CD4-positive, alpha-beta T cell treated with Interleukin-17A for 1 hour (primary cell): ENCODE data around the gene STK38.

ENCODE experiments used
- DNase-seq: peaks from one replicate; pipeline ENCODE4 v3.0.0-alpha.2; 2020

STK38 gene

GRCh38 chr6:36563237-36563927, 16.1 kb upstream of the STK38 start:
- DNase-seq, result no peak

- DNase-seq, result no peak
Observed at GRCh38 chr6:36560822-36561221, 13.5 kb upstream of the STK38 start.

- no peak for DNase-seq
Observed at GRCh38 chr6:36559011-36559793, 11.9 kb upstream of the STK38 start.

- no peak for DNase-seq
Observed at GRCh38 chr6:36556281-36556680, 9.0 kb upstream of the STK38 start.

GRCh38 chr6:36555750-36556252, 8.5 kb upstream of the STK38 start:
- no peak for DNase-seq

- no peak for DNase-seq
Observed at GRCh38 chr6:36550473-36551000, 3.3 kb upstream of the STK38 start.

- DNase-seq, result no peak
Observed at GRCh38 chr6:36548401-36548743, 1.1 kb upstream of the STK38 start.

GRCh38 chr6:36547646-36548400, 544 bp upstream of the STK38 start:
- DNase-seq, result peak; percentile 19

- DNase-seq, result peak; percentile 33
Observed at GRCh38 chr6:36546308-36546919, 865 bp downstream of the STK38 start.

- DNase-seq, result peak; percentile 11
Observed at GRCh38 chr6:36545767-36546307, 1.4 kb downstream of the STK38 start.

- peak; percentile 81 for DNase-seq
Observed at GRCh38 chr6:36544228-36544627, 3.1 kb downstream of the STK38 start.

- DNase-seq, result no peak
Observed at GRCh38 chr6:36542041-36542440, 5.2 kb downstream of the STK38 start.

- DNase-seq, result peak; percentile 39
Observed at GRCh38 chr6:36539814-36540568, 7.3 kb downstream of the STK38 start.

GRCh38 chr6:36536873-36537547, 10.3 kb downstream of the STK38 start:
- no peak for DNase-seq

GRCh38 chr6:36533321-36533720, 14.0 kb downstream of the STK38 start:
- DNase-seq, result no peak

- DNase-seq, result no peak
Observed at GRCh38 chr6:36526066-36526465, 21.2 kb downstream of the STK38 start.

- no peak for DNase-seq
Observed at GRCh38 chr6:36525346-36525745, 21.9 kb downstream of the STK38 start.

- no peak for DNase-seq
Observed at GRCh38 chr6:36524871-36525270, 22.4 kb downstream of the STK38 start.

- no peak for DNase-seq
Observed at GRCh38 chr6:36523936-36524499, 23.3 kb downstream of the STK38 start.

- no peak for DNase-seq
Observed at GRCh38 chr6:36523451-36523850, 23.8 kb downstream of the STK38 start.

GRCh38 chr6:36519352-36519751, 27.9 kb downstream of the STK38 start:
- DNase-seq, result no peak
